H9 (cell line): ENCODE results near the gene UST. TPM values are rescaled to one million over a fixed set of nuclear protein-coding genes. Genes with fewer than 3 reads are reported as not detected.
A peak's percentile ranks its signal among the peaks of the same experiment; 100 is the strongest.

ENCODE experiments used
- DNase-seq: peaks from one replicate; pipeline ENCODE4 v3.0.0-alpha.2; 2017
- H2AFZ ChIP-seq: one replicate; pipeline ENCODE4 v1.6.1; 2013; ENCODE audit warnings: mild to moderate bottlenecking, low read length, control low read depth, moderate library complexity
- H2AK5ac ChIP-seq: 2 replicates; pipeline ENCODE4 v1.6.1; 2013; ENCODE audit warnings: low read length, control low read depth, mixed read lengths; ENCODE audit not compliant: insufficient read length
- H2BK120ac ChIP-seq: one replicate; pipeline ENCODE4 v1.6.1; 2013; ENCODE audit warnings: low read depth, mild to moderate bottlenecking, low read length, control low read depth, inconsistent platforms; ENCODE audit not compliant: poor library complexity, severe bottlenecking
- H2BK12ac ChIP-seq: 2 replicates; pipeline ENCODE4 v1.6.1; 2013; ENCODE audit warnings: low read length, control low read depth, mixed read lengths, low read depth; ENCODE audit not compliant: insufficient read length
- H2BK15ac ChIP-seq: 2 replicates; pipeline ENCODE4 v1.6.1; 2013; ENCODE audit warnings: low read depth, low read length, control low read depth
- H2BK20ac ChIP-seq: one replicate; pipeline ENCODE4 v1.6.1; 2013; ENCODE audit warnings: low read depth, mild to moderate bottlenecking, low read length, control low read depth, inconsistent platforms; ENCODE audit not compliant: poor library complexity, severe bottlenecking
- H2BK5ac ChIP-seq: 2 replicates; pipeline ENCODE4 v1.6.1; 2013; ENCODE audit warnings: low read length, control low read depth, mixed read lengths; ENCODE audit not compliant: insufficient read length
- H3K14ac ChIP-seq: 2 replicates; pipeline ENCODE4 v1.6.1; 2013; ENCODE audit warnings: low read length, control low read depth; ENCODE audit not compliant: insufficient read depth
- H3K18ac ChIP-seq: 2 replicates; pipeline ENCODE4 v1.6.1; 2013; ENCODE audit warnings: low read depth, mild to moderate bottlenecking, mixed read lengths, low read length, control low read depth; ENCODE audit not compliant: insufficient read length
- H3K23ac ChIP-seq: 2 replicates; pipeline ENCODE4 v1.6.1; 2013; ENCODE audit warnings: low read length, control low read depth, mixed read lengths, low read depth; ENCODE audit not compliant: insufficient read length
- H3K23me2 ChIP-seq: 2 replicates; pipeline ENCODE4 v1.6.1; 2013; ENCODE audit warnings: low read depth, mild to moderate bottlenecking, mixed read lengths, low read length, control low read depth; ENCODE audit not compliant: insufficient read length, poor library complexity, severe bottlenecking
- H3K27ac ChIP-seq: 2 replicates; pipeline ENCODE4 v1.5.1; 2013; ENCODE audit warnings: low read length, control low read depth, mixed read lengths, low read depth; ENCODE audit not compliant: insufficient read length
- H3K27me3 ChIP-seq: 2 replicates; pipeline ENCODE4 v1.6.1; 2013; ENCODE audit warnings: low read length, control low read depth, inconsistent platforms; ENCODE audit not compliant: insufficient read depth
- H3K4ac ChIP-seq: 2 replicates; pipeline ENCODE4 v1.6.1; 2013; ENCODE audit warnings: low read depth, mild to moderate bottlenecking, control low read depth, inconsistent platforms, low read length, moderate library complexity
- H3K4me1 ChIP-seq: 2 replicates; pipeline ENCODE4 v1.6.1; 2013; ENCODE audit warnings: low read length, control low read depth, inconsistent platforms; ENCODE audit not compliant: insufficient read depth
- H3K4me2 ChIP-seq: 2 replicates; pipeline ENCODE4 v1.6.1; 2013; ENCODE audit warnings: low read length, control low read depth, mixed read lengths; ENCODE audit not compliant: insufficient read length, insufficient read depth
- H3K56ac ChIP-seq: 2 replicates; pipeline ENCODE4 v1.6.1; 2013; ENCODE audit warnings: low read depth, mild to moderate bottlenecking, mixed read lengths, low read length, control low read depth; ENCODE audit not compliant: insufficient read length
- H3K79me1 ChIP-seq: 2 replicates; pipeline ENCODE4 v1.6.1; 2013; ENCODE audit warnings: low read depth, mild to moderate bottlenecking, moderate library complexity, low read length, control low read depth, inconsistent platforms; ENCODE audit not compliant: insufficient read depth, poor library complexity, severe bottlenecking
- H3K79me2 ChIP-seq: 2 replicates; pipeline ENCODE4 v1.6.1; 2013; ENCODE audit warnings: low read length, control low read depth, inconsistent platforms; ENCODE audit not compliant: insufficient read depth
- H3K9ac ChIP-seq: 2 replicates; pipeline ENCODE4 v1.6.1; 2013; ENCODE audit warnings: low read length, control low read depth, mixed read lengths; ENCODE audit not compliant: insufficient read length; ENCODE audit errors: extremely low read depth
- H3K9me3 ChIP-seq: one replicate; pipeline ENCODE4 v1.6.1; 2013; ENCODE audit warnings: low read depth, low read length, inconsistent platforms; ENCODE audit not compliant: control insufficient read depth
- H3T11ph ChIP-seq: one replicate; pipeline ENCODE4 v1.6.1; 2013; ENCODE audit warnings: mild to moderate bottlenecking, low read length, control low read depth, inconsistent platforms
- H4K20me1 ChIP-seq: one replicate; pipeline ENCODE4 v1.6.1; 2013; ENCODE audit not compliant: control insufficient read depth, insufficient read length, insufficient read depth
- H4K5ac ChIP-seq: 2 replicates; pipeline ENCODE4 v1.6.1; 2013; ENCODE audit warnings: low read depth, mild to moderate bottlenecking, mixed read lengths, low read length, control low read depth; ENCODE audit not compliant: insufficient read length
- H4K8ac ChIP-seq: replicated peaks from 2 replicates; pipeline ENCODE4 v1.6.1; 2013; ENCODE audit warnings: low read length, control low read depth, mixed read lengths, low read depth; ENCODE audit not compliant: insufficient read length
- H4K91ac ChIP-seq: 2 replicates; pipeline ENCODE4 v1.6.1; 2013; ENCODE audit warnings: low read depth, mild to moderate bottlenecking, moderate library complexity, mixed read lengths, low read length, control low read depth; ENCODE audit not compliant: insufficient read length
- H3K27ac Mint-ChIP-seq, 3 experiments: 2 replicates in 2 of 3; 3 replicates in 1 of 3; pipeline ENCODE4 v1.8.0; 2020 to 2021; ENCODE audit warnings: mixed read lengths in 3 of 3, mild to moderate bottlenecking in 1 of 3, moderate library complexity in 1 of 3
- H3K27me3 Mint-ChIP-seq: 2 replicates; pipeline ENCODE4 v1.8.0; 2021; ENCODE audit warnings: low read depth, mild to moderate bottlenecking, moderate library complexity, mixed read lengths
- H3K36me3 Mint-ChIP-seq, 3 experiments: 2 replicates in 2 of 3; 3 replicates in 1 of 3; pipeline ENCODE4 v1.8.0; 2020 to 2021; ENCODE audit warnings: low read depth in 3 of 3, mixed read lengths in 3 of 3; ENCODE audit not compliant: insufficient read depth in 1 of 3
- H3K4me1 Mint-ChIP-seq, 2 experiments: 2 replicates each; pipeline ENCODE4 v1.8.0; 2020; ENCODE audit warnings: mixed read lengths in 2 of 2
- H3K4me3 Mint-ChIP-seq, 2 experiments: 2 replicates in 1 of 2; 3 replicates in 1 of 2; pipeline ENCODE4 v1.8.0; 2020 to 2021; ENCODE audit warnings: mild to moderate bottlenecking in 2 of 2, mixed read lengths in 2 of 2, moderate library complexity in 1 of 2
- H3K9me3 Mint-ChIP-seq, 2 experiments: 2 replicates in 1 of 2; 3 replicates in 1 of 2; pipeline ENCODE4 v1.8.0; 2020; ENCODE audit warnings: mild to moderate bottlenecking in 2 of 2, mixed read lengths in 2 of 2, moderate library complexity in 1 of 2
- total RNA-seq: library from RNA; stranded (reverse); gene quantifications from 2 replicates; pipeline ENCODE4 v1.2.1, GENCODE V29; 2021
- TF ChIP-seq, protein P1 (sequence below): fragments of 200-600 bp; sonication (generic); conservative IDR thresholded peaks from 3 replicates; pipeline ENCODE4 v1.8.0; 2021; ENCODE audit warnings: antibody characterized with exemption, mild to moderate bottlenecking

The UST gene
- total RNA-seq, 1 experiment from 2014 or later = 14.4 TPM

DNA sequence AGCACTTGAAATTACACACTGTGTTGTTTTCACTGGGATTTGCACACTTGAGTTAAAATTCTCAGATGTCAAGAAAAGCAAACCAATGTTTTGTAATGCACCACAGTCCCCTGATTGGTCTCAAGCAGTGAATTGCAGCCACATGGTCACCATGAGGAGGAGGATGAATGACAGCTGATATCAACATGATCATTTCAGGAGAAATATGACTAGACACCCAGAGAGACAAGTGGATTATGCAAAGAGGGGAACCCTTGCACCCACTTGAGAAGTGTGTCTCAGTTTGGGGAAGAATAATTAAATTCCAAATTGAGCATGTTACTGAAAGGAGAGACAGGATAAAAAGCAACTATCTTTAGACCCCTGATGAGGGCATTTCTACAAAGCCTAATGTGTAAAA is 69.3 kb downstream of the UST start:
- Histone ChIP-seq H3K56ac (no peak overlapping the region), H4K91ac (no peak overlapping the region), H2BK12ac (no peak overlapping the region), H3K4ac (no peak overlapping the region), H3K79me2 (peaks cover 18% of the 10 kb centered on the region; the same call in 1 of the 2 replicates), H3K4me1 (peaks cover 21% of the 10 kb centered on the region), H3K79me1 (no peaks in the 10 kb centered on the region), H3K27ac (no peak overlapping the region), H3K23ac (no peak overlapping the region), H2AK5ac (no peak overlapping the region), H4K20me1 (no peaks in the 10 kb centered on the region), H4K5ac (no peak overlapping the region), H4K8ac (no peak overlapping the region), H3K23me2 (no peaks in the 10 kb centered on the region), H3K9me3 (no peaks in the 10 kb centered on the region), H3K14ac (no peak overlapping the region), H2BK5ac (no peak overlapping the region), H2BK20ac (no peak overlapping the region), H3K27me3 (no peaks in the 10 kb centered on the region), H2AFZ (no peak overlapping the region), H3K9ac (no peak overlapping the region), H3K18ac (no peak overlapping the region), H2BK120ac (no peak overlapping the region), H3T11ph (no peak overlapping the region), H3K4me2 (no peak overlapping the region), H2BK15ac (no peak overlapping the region)
- peaks cover 50 to 54% of the 10 kb centered on the region in 2 experiments for H3K4me1 Mint-ChIP-seq
- H3K27ac Mint-ChIP-seq = peak overlapping the region in 2 of 3 experiments; percentile 46 to 70; a peak in 3 of 7 replicates
- H3K36me3 Mint-ChIP-seq = peaks cover 21 to 35% (median 28%) of the 10 kb centered on the region in 3 experiments
- DNase-seq = no peak
- H3K9me3 Mint-ChIP-seq = peaks cover 22 to 29% of the 10 kb centered on the region in 2 experiments
- no peak overlapping the region for H3K4me3 Mint-ChIP-seq
- no peaks in the 10 kb centered on the region for H3K27me3 Mint-ChIP-seq
- TF ChIP-seq, protein P1, sequence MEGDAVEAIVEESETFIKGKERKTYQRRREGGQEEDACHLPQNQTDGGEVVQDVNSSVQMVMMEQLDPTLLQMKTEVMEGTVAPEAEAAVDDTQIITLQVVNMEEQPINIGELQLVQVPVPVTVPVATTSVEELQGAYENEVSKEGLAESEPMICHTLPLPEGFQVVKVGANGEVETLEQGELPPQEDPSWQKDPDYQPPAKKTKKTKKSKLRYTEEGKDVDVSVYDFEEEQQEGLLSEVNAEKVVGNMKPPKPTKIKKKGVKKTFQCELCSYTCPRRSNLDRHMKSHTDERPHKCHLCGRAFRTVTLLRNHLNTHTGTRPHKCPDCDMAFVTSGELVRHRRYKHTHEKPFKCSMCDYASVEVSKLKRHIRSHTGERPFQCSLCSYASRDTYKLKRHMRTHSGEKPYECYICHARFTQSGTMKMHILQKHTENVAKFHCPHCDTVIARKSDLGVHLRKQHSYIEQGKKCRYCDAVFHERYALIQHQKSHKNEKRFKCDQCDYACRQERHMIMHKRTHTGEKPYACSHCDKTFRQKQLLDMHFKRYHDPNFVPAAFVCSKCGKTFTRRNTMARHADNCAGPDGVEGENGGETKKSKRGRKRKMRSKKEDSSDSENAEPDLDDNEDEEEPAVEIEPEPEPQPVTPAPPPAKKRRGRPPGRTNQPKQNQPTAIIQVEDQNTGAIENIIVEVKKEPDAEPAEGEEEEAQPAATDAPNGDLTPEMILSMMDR = no peak
